NOMO-1 treated with DMSO at 0.1 percent for 48 hours (cell line): ENCODE data around the gene SREK1IP1.
A peak's percentile ranks its signal among the peaks of the same experiment; 100 is the strongest.

Experiments used
- DNase-seq: peaks from one replicate; lab custom pipeline; 2025; ENCODE audit not compliant: unreplicated experiment; lab: John Stamatoyannopoulos, UW

The SREK1IP1 gene

GRCh38 chr5:64768358-64769312, at the start of gene SREK1IP1, which contains the start of gene CWC27:
TSS of gene SREK1IP1 (minus strand) at chr5:64768691. CDS start at chr5:64768517, 174 bp downstream.
TSS of gene CWC27 (plus strand) at chr5:64768930. CDS start at chr5:64769147, 217 bp downstream.
- DNase-seq, result peak; percentile 83

GRCh38 chr5:64818245-64818644, 49.8 kb upstream of the SREK1IP1 start:
- DNase-seq, result no peak

GRCh38 chr5:64814073-64814472, 45.6 kb upstream of the SREK1IP1 start:
- no peak for DNase-seq

GRCh38 chr5:64811050-64811640, 42.7 kb upstream of the SREK1IP1 start:
- peak; percentile 24 for DNase-seq

GRCh38 chr5:64807520-64807919, 39.0 kb upstream of the SREK1IP1 start:
- no peak for DNase-seq

- no peak for DNase-seq
Measured at GRCh38 chr5:64806537-64806936, 38.0 kb upstream of the SREK1IP1 start.

GRCh38 chr5:64800926-64801325, 32.4 kb upstream of the SREK1IP1 start:
- DNase-seq, result no peak

GRCh38 chr5:64796301-64796700, 27.8 kb upstream of the SREK1IP1 start:
- no peak for DNase-seq

- no peak for DNase-seq
Measured at GRCh38 chr5:64794053-64794770, 25.7 kb upstream of the SREK1IP1 start.

GRCh38 chr5:64792469-64792868, 24.0 kb upstream of the SREK1IP1 start:
- DNase-seq, result no peak

GRCh38 chr5:64790210-64790609, 21.7 kb upstream of the SREK1IP1 start:
- no peak for DNase-seq

- no peak for DNase-seq
Measured at GRCh38 chr5:64789457-64789856, 21.0 kb upstream of the SREK1IP1 start.

GRCh38 chr5:64788156-64788555, 19.7 kb upstream of the SREK1IP1 start:
- DNase-seq, result no peak

- no peak for DNase-seq
Measured at GRCh38 chr5:64786372-64786771, 17.9 kb upstream of the SREK1IP1 start.

GRCh38 chr5:64784451-64785025, 16.0 kb upstream of the SREK1IP1 start:
- peak; percentile 73 for DNase-seq

GRCh38 chr5:64775291-64775690, 6.8 kb upstream of the SREK1IP1 start:
- peak; percentile 85 for DNase-seq

- DNase-seq, result peak; percentile 72
Measured at GRCh38 chr5:64773533-64773932, 5.0 kb upstream of the SREK1IP1 start.

GRCh38 chr5:64771736-64772135, 3.2 kb upstream of the SREK1IP1 start:
- no peak for DNase-seq

GRCh38 chr5:64769855-64770254, 1.4 kb upstream of the SREK1IP1 start:
- no peak for DNase-seq

- no peak for DNase-seq
Measured at GRCh38 chr5:64767959-64768357, 533 bp downstream of the SREK1IP1 start.

- peak; percentile 34 for DNase-seq
Measured at GRCh38 chr5:64766941-64767340, 1.6 kb downstream of the SREK1IP1 start.
